ENCODE measurements around the gene SEZ6L2. TPM values are rescaled to one million over a fixed set of nuclear protein-coding genes. Genes with fewer than 3 reads are reported as not detected.
"Not testable (repeated sequence)": the region's sequence is repeated elsewhere in the genome, so short reads cannot be mapped to it uniquely, and the experiment has no call there.

SEZ6L2 gene
- total and polyA plus RNA-seq, 2 donors = 1.5 to 7.7 TPM

GRCh38 chr16:29920288-29921033 lies 21.1 kb upstream of the SEZ6L2 start:
- Histone ChIP-seq H3K27ac (ENCODE audit: low read depth) (no peak overlapping the region), H3K4me3 (ENCODE audit: low read depth, low read length) (no peak overlapping the region), H3K36me3 (ENCODE audit: insufficient read depth) (peaks cover 3% of the 10 kb centered on the region), H3K4me1 (ENCODE audit: insufficient read depth) (no peaks in the 10 kb centered on the region)
- DNase-seq (ENCODE audit: extremely low spot score) = no peak
- 85% methylated on average over 6 of the region's 6 CpGs for WGBS

GRCh38 chr16:29916979-29917378 lies 17.6 kb upstream of the SEZ6L2 start:
- Histone ChIP-seq H3K4me1 (ENCODE audit: insufficient read depth) (no peaks in the 10 kb centered on the region), H3K27ac (ENCODE audit: low read depth) (no peak overlapping the region), H3K4me3 (ENCODE audit: low read depth, low read length) (no peak overlapping the region), H3K36me3 (ENCODE audit: insufficient read depth) (peaks cover 3% of the 10 kb centered on the region)
- no peak for DNase-seq (ENCODE audit: extremely low spot score)
- 97% methylated on average over 1 of the region's 1 CpG for WGBS

- 85% methylated on average over 6 of the region's 6 CpGs for WGBS
- no peaks in the 10 kb centered on the region for H3K4me1 ChIP-seq (ENCODE audit: insufficient read depth)
- H3K4me3 ChIP-seq (ENCODE audit: low read depth, low read length) = no peak overlapping the region
- peaks cover 3% of the 10 kb centered on the region for H3K36me3 ChIP-seq (ENCODE audit: insufficient read depth)
- no peak overlapping the region for H3K27ac ChIP-seq (ENCODE audit: low read depth)
- DNase-seq (ENCODE audit: extremely low spot score) = no peak
Observed at GRCh38 chr16:29915590-29916247, 16.4 kb upstream of the SEZ6L2 start.

GRCh38 chr16:29913514-29913913 lies 14.2 kb upstream of the SEZ6L2 start:
- DNase-seq (ENCODE audit: extremely low spot score) = no peak
- 94% methylated on average over 8 of the region's 8 CpGs for WGBS
- H3K4me1 ChIP-seq (ENCODE audit: insufficient read depth) = no peaks in the 10 kb centered on the region
- no peak overlapping the region for H3K4me3 ChIP-seq (ENCODE audit: low read depth, low read length)
- H3K36me3 ChIP-seq (ENCODE audit: insufficient read depth) = no peaks in the 10 kb centered on the region
- H3K27ac ChIP-seq (ENCODE audit: low read depth) = no peak overlapping the region

- no peak for DNase-seq (ENCODE audit: extremely low spot score)
- H3K4me3 ChIP-seq (ENCODE audit: low read depth, low read length) = no peak overlapping the region
- WGBS = 76% methylated on average over 11 of the region's 11 CpGs
- H3K36me3 ChIP-seq (ENCODE audit: insufficient read depth) = no peaks in the 10 kb centered on the region
- H3K4me1 ChIP-seq (ENCODE audit: insufficient read depth) = no peaks in the 10 kb centered on the region
- H3K27ac ChIP-seq (ENCODE audit: low read depth) = no peak overlapping the region
Observed at GRCh38 chr16:29912087-29912486, 12.7 kb upstream of the SEZ6L2 start.

GRCh38 chr16:29911676-29912010 lies 12.3 kb upstream of the SEZ6L2 start:
- no peak overlapping the region for H3K27ac ChIP-seq (ENCODE audit: low read depth)
- no peak overlapping the region for H3K4me3 ChIP-seq (ENCODE audit: low read depth, low read length)
- WGBS = 79% methylated on average over 15 of the region's 15 CpGs
- DNase-seq (ENCODE audit: extremely low spot score) = no peak
- H3K36me3 ChIP-seq (ENCODE audit: insufficient read depth) = no peaks in the 10 kb centered on the region
- H3K4me1 ChIP-seq (ENCODE audit: insufficient read depth) = no peaks in the 10 kb centered on the region

- DNase-seq (ENCODE audit: extremely low spot score) = no peak
- H3K4me3 ChIP-seq (ENCODE audit: low read depth, low read length) = no peak overlapping the region
- H3K36me3 ChIP-seq (ENCODE audit: insufficient read depth) = no peaks in the 10 kb centered on the region
- no peaks in the 10 kb centered on the region for H3K4me1 ChIP-seq (ENCODE audit: insufficient read depth)
- H3K27ac ChIP-seq (ENCODE audit: low read depth) = no peak overlapping the region
- 84% methylated on average over 20 of the region's 20 CpGs for WGBS
Observed at GRCh38 chr16:29910819-29911675, 11.7 kb upstream of the SEZ6L2 start.

- 95% methylated on average over 6 of the region's 6 CpGs for WGBS
- H3K36me3 ChIP-seq (ENCODE audit: insufficient read depth); H3K4me1 ChIP-seq (ENCODE audit: insufficient read depth); H3K4me3 ChIP-seq (ENCODE audit: low read depth, low read length); DNase-seq (ENCODE audit: extremely low spot score); H3K27ac ChIP-seq (ENCODE audit: low read depth): not testable (repeated sequence)
Observed at GRCh38 chr16:29909851-29910250, 10.5 kb upstream of the SEZ6L2 start.

- no peak overlapping the region for H3K27ac ChIP-seq (ENCODE audit: low read depth)
- no peak overlapping the region for H3K4me3 ChIP-seq (ENCODE audit: low read depth, low read length)
- H3K36me3 ChIP-seq (ENCODE audit: insufficient read depth) = no peaks in the 10 kb centered on the region
- H3K4me1 ChIP-seq (ENCODE audit: insufficient read depth) = no peaks in the 10 kb centered on the region
- no peak for DNase-seq (ENCODE audit: extremely low spot score)
- 73% methylated on average over 2 of the region's 2 CpGs for WGBS
Observed at GRCh38 chr16:29909391-29909790, 10.0 kb upstream of the SEZ6L2 start.

GRCh38 chr16:29908719-29909220 lies 9.4 kb upstream of the SEZ6L2 start:
- WGBS = 84% methylated on average over 2 of the region's 2 CpGs
- no peak for DNase-seq (ENCODE audit: extremely low spot score)

GRCh38 chr16:29907973-29908372 lies 8.6 kb upstream of the SEZ6L2 start:
- Histone ChIP-seq H3K36me3 (ENCODE audit: insufficient read depth) (no peaks in the 10 kb centered on the region), H3K27ac (ENCODE audit: low read depth) (no peak overlapping the region), H3K4me3 (ENCODE audit: low read depth, low read length) (no peak overlapping the region), H3K4me1 (ENCODE audit: insufficient read depth) (no peaks in the 10 kb centered on the region)
- 76% methylated on average over 2 of the region's 2 CpGs for WGBS
- DNase-seq (ENCODE audit: extremely low spot score) = no peak

More at GRCh38 chr16:29908719-29909220, 9.4 kb upstream of the SEZ6L2 start:
- Histone ChIP-seq H3K4me1 (ENCODE audit: insufficient read depth) (no peaks in the 10 kb centered on the region), H3K36me3 (ENCODE audit: insufficient read depth) (no peaks in the 10 kb centered on the region), H3K27ac (ENCODE audit: low read depth) (no peak overlapping the region), H3K4me3 (ENCODE audit: low read depth, low read length) (no peak overlapping the region)

- Histone ChIP-seq H3K4me3 (ENCODE audit: low read depth, low read length) (no peak overlapping the region), H3K27ac (ENCODE audit: low read depth) (no peak overlapping the region), H3K36me3 (ENCODE audit: insufficient read depth) (no peaks in the 10 kb centered on the region), H3K4me1 (ENCODE audit: insufficient read depth) (no peaks in the 10 kb centered on the region)
- no peak for DNase-seq (ENCODE audit: extremely low spot score)
- 82% methylated on average over 23 of the region's 23 CpGs for WGBS
Observed at GRCh38 chr16:29906520-29907244, 7.3 kb upstream of the SEZ6L2 start.

- Histone ChIP-seq H3K4me3 (ENCODE audit: low read depth, low read length) (no peak overlapping the region), H3K4me1 (ENCODE audit: insufficient read depth) (no peaks in the 10 kb centered on the region)
- 84% methylated on average over 13 of the region's 13 CpGs for WGBS
Observed at GRCh38 chr16:29905668-29906067, 6.3 kb upstream of the SEZ6L2 start.

More at GRCh38 chr16:29905668-29906067, 6.3 kb upstream of the SEZ6L2 start:
- H3K27ac ChIP-seq (ENCODE audit: low read depth) = no peak overlapping the region
- no peak for DNase-seq (ENCODE audit: extremely low spot score)
- H3K36me3 ChIP-seq (ENCODE audit: insufficient read depth) = no peaks in the 10 kb centered on the region
